GM23248 (cell line): ENCODE data around the gene CFAP90.

ENCODE experiments used
- EZH2 ChIP-seq: fragments of 200-600 bp; sonication (generic); IDR thresholded peaks from 2 replicates; pipeline ENCODE4 v1.6.1; 2018; ENCODE audit warnings: antibody characterized with exemption, mild to moderate bottlenecking; ENCODE audit not compliant: insufficient read depth, poor library complexity, severe bottlenecking
- EZH2phosphoT487 ChIP-seq: fragments of 200-600 bp; sonication (generic); IDR thresholded peaks from 2 replicates; pipeline ENCODE4 v1.6.1; 2018; ENCODE audit warnings: antibody characterized with exemption, moderate library complexity, mild to moderate bottlenecking, low read depth; ENCODE audit not compliant: insufficient read depth

- TF ChIP-seq EZH2 (no peak), EZH2phosphoT487 (no peak)
Measured at GRCh38 chr5:7784683-7785380, 66.1 kb downstream of the CFAP90 start.
